EL (cell line): ENCODE results near the gene ENTPD2.
"Not testable (repeated sequence)": the region's sequence is repeated elsewhere in the genome, so short reads cannot be mapped to it uniquely, and the experiment has no call there.

Source experiments
- DNase-seq: peaks from one replicate; pipeline ENCODE4 v3.0.0-alpha.2; 2016

The ENTPD2 gene

GRCh38 chr9:137014166-137014565 lies 39.7 kb downstream of the ENTPD2 start:
- no peak for DNase-seq

GRCh38 chr9:137013571-137013940 lies 40.3 kb downstream of the ENTPD2 start:
- no peak for DNase-seq

- DNase-seq: no peak
Measured at GRCh38 chr9:137012694-137013570, 40.9 kb downstream of the ENTPD2 start.

- no peak for DNase-seq
Measured at GRCh38 chr9:137011907-137012675, 41.8 kb downstream of the ENTPD2 start.

- no peak for DNase-seq
Measured at GRCh38 chr9:137011156-137011555, 42.7 kb downstream of the ENTPD2 start.

GRCh38 chr9:137009938-137010732 lies 43.7 kb downstream of the ENTPD2 start:
- no peak for DNase-seq

- no peak for DNase-seq
Measured at GRCh38 chr9:137009217-137009616, 44.6 kb downstream of the ENTPD2 start.

GRCh38 chr9:137008312-137008711 lies 45.5 kb downstream of the ENTPD2 start:
- no peak for DNase-seq

GRCh38 chr9:137007816-137008270 lies 46.0 kb downstream of the ENTPD2 start:
- DNase-seq: no peak

GRCh38 chr9:137007108-137007815 lies 46.6 kb downstream of the ENTPD2 start:
- no peak for DNase-seq

- no peak for DNase-seq
Measured at GRCh38 chr9:137006116-137007003, 47.5 kb downstream of the ENTPD2 start.

GRCh38 chr9:137004285-137004684 lies 49.6 kb downstream of the ENTPD2 start:
- DNase-seq: not testable (repeated sequence)

GRCh38 chr9:137002646-137003041 lies 51.2 kb downstream of the ENTPD2 start:
- DNase-seq: no peak

GRCh38 chr9:137001857-137002645 lies 51.8 kb downstream of the ENTPD2 start:
- no peak for DNase-seq

- DNase-seq: peak; percentile 73
Measured at GRCh38 chr9:137000177-137000930, 53.5 kb downstream of the ENTPD2 start.
